Liver (tissue), 9 donors: Measurements from ENCODE around the gene EWSR1. TPM values are rescaled to one million over a fixed set of nuclear protein-coding genes. Genes with fewer than 3 reads are reported as not detected.

Source experiments
- DNase-seq: peaks from one replicate; pipeline ENCODE4 v3.0.0-alpha.2; 2017; ENCODE audit warnings: low spot score
- H3K27ac ChIP-seq, 2 donors: one replicate each; pipeline ENCODE4 v1.7.0; 2013; ENCODE audit warnings: inconsistent platforms in 2 of 2, low read length in 2 of 2, control low read depth in 1 of 2, low read depth in 1 of 2, mild to moderate bottlenecking in 1 of 2
- H3K27me3 ChIP-seq, 4 donors: one replicate each; pipeline versions ENCODE4 v1.6.1 to v1.7.0; 2013; ENCODE audit warnings: low read length in 3 of 4, inconsistent platforms in 1 of 4, mild to moderate bottlenecking in 1 of 4, moderate library complexity in 1 of 4; ENCODE audit not compliant: control insufficient read depth in 4 of 4, insufficient read depth in 4 of 4
- H3K36me3 ChIP-seq, 4 donors: one replicate each; pipeline versions ENCODE4 v1.6.1 to v1.7.0; 2013; ENCODE audit warnings: low read length in 3 of 4, mild to moderate bottlenecking in 3 of 4, low read depth in 1 of 4, moderate library complexity in 1 of 4; ENCODE audit not compliant: control insufficient read depth in 4 of 4, insufficient read depth in 3 of 4
- H3K4me1 ChIP-seq, 4 donors: one replicate each; pipeline versions ENCODE4 v1.6.1 to v1.7.0; 2013; ENCODE audit warnings: low read length in 3 of 4, mild to moderate bottlenecking in 3 of 4, moderate library complexity in 1 of 4; ENCODE audit not compliant: control insufficient read depth in 4 of 4, insufficient read depth in 4 of 4
- H3K4me3 ChIP-seq, 3 donors: one replicate each; pipeline versions ENCODE4 v1.6.1 to v1.7.0; 2013; ENCODE audit warnings: low read length in 3 of 3, control low read depth in 1 of 3, low read depth in 1 of 3, mild to moderate bottlenecking in 1 of 3
- H3K9ac ChIP-seq, 2 donors: one replicate each; pipeline ENCODE4 v1.7.0; 2013; ENCODE audit warnings: low read length in 2 of 2, mild to moderate bottlenecking in 2 of 2, moderate library complexity in 2 of 2, control low read depth in 1 of 2, low read depth in 1 of 2
- H3K9me3 ChIP-seq, 4 donors: one replicate each; pipeline versions ENCODE4 v1.6.1 to v1.7.0; 2013; ENCODE audit warnings: low read length in 3 of 4; ENCODE audit not compliant: control insufficient read depth in 4 of 4
- ATF3 ChIP-seq: IDR thresholded peaks from 2 replicates; pipeline ENCODE4 v1.6.1; 2016; ENCODE audit warnings: antibody characterized with exemption
- CTCF ChIP-seq: fragments of 150-350 bp; IDR thresholded peaks from 2 replicates; pipeline ENCODE4 v1.5.1; 2017; ENCODE audit warnings: improper control_type of control experiment, low read depth, low read length; ENCODE audit not compliant: missing input control
- EGR1 ChIP-seq, 2 donors: IDR thresholded peaks; 2 replicates each; pipeline ENCODE4 v1.6.1; 2016 to 2018; ENCODE audit warnings: antibody characterized with exemption in 2 of 2, low read depth in 2 of 2
- FOXA1 ChIP-seq: IDR thresholded peaks from 2 replicates; pipeline ENCODE4 v1.6.1; 2016; ENCODE audit warnings: antibody characterized with exemption
- FOXA2 ChIP-seq: IDR thresholded peaks from 2 replicates; pipeline ENCODE4 v1.6.1; 2016; ENCODE audit warnings: antibody characterized with exemption
- GABPA ChIP-seq, 2 donors: IDR thresholded peaks in 1 of 2; conservative IDR thresholded peaks in 1 of 2; 2 replicates each; pipeline ENCODE4 v1.6.1; 2016; ENCODE audit warnings: antibody characterized with exemption in 2 of 2, mild to moderate bottlenecking in 1 of 2, moderate library complexity in 1 of 2
- HNF4A ChIP-seq, 2 donors: conservative IDR thresholded peaks; 2 replicates each; pipeline ENCODE4 v1.6.1; 2016; ENCODE audit warnings: antibody characterized with exemption in 2 of 2, mild to moderate bottlenecking in 2 of 2
- HNF4G ChIP-seq: IDR thresholded peaks from 2 replicates; pipeline ENCODE4 v1.6.1; 2016; ENCODE audit warnings: antibody characterized with exemption
- JUND ChIP-seq, 2 donors: IDR thresholded peaks; 2 replicates each; pipeline ENCODE4 v1.6.1; 2016; ENCODE audit warnings: antibody characterized with exemption in 2 of 2
- MAX ChIP-seq: IDR thresholded peaks from 2 replicates; pipeline ENCODE4 v1.6.1; 2016; ENCODE audit warnings: antibody characterized with exemption
- NR2F2 ChIP-seq: IDR thresholded peaks from 2 replicates; pipeline ENCODE4 v1.6.1; 2016; ENCODE audit warnings: antibody characterized with exemption
- RAD21 ChIP-seq, 2 donors: IDR thresholded peaks; 2 replicates each; pipeline ENCODE4 v1.6.1; 2016; ENCODE audit warnings: antibody characterized with exemption in 2 of 2, mild to moderate bottlenecking in 2 of 2
- REST ChIP-seq: IDR thresholded peaks from 2 replicates; pipeline ENCODE4 v1.6.1; 2016; ENCODE audit warnings: antibody characterized with exemption, mild to moderate bottlenecking
- RXRA ChIP-seq, 2 donors: IDR thresholded peaks; 2 replicates each; pipeline ENCODE4 v1.6.1; 2017 to 2018; ENCODE audit warnings: antibody characterized with exemption in 2 of 2, mild to moderate bottlenecking in 1 of 2
- SP1 ChIP-seq: IDR thresholded peaks from 2 replicates; pipeline ENCODE4 v1.6.1; 2018; ENCODE audit warnings: antibody characterized with exemption, mild to moderate bottlenecking
- TAF1 ChIP-seq: conservative IDR thresholded peaks from 2 replicates; pipeline ENCODE4 v1.6.1; 2016; ENCODE audit warnings: antibody characterized with exemption, mild to moderate bottlenecking
- YY1 ChIP-seq: IDR thresholded peaks from 2 replicates; pipeline ENCODE4 v1.6.1; 2016; ENCODE audit warnings: antibody characterized with exemption, mild to moderate bottlenecking
- ZBTB33 ChIP-seq: IDR thresholded peaks from 2 replicates; pipeline ENCODE4 v1.6.1; 2016; ENCODE audit warnings: antibody characterized with exemption
- WGBS: extraction: QIAGEN DNeasy Blood & Tissue Kit; methylation state at CpG from one replicate; pipeline ENCODE4 v1.1.7; 2013; 5-methylcytosine and 5-hydroxymethylcytosine counted together
- polyA plus RNA-seq, 2 donors: library from polyadenylated mRNA; stranded (reverse) in 1 of 2; unstranded in 1 of 2; fragments of 200-250 nt in 1 of 2; fragments of >200 nt in 1 of 2; fragmentation: Nextera tagmentation in 1 of 2; extraction: Ambion mirVana in 1 of 2; gene quantifications; one replicate each; pipeline versions ENCODE4 v1.2.1 to v1.2.3, GENCODE V29; 2013 to 2015
- total RNA-seq, 2 donors: library from RNA; depleted of rRNA; stranded (reverse); fragments of >200 nt; gene quantifications; one replicate each; pipeline ENCODE4 v1.2.3, GENCODE V29; 2014
- donor health status: healthy.
- donor health status: healthy.
- donor health status: healthy.
- donor health status: healthy.
- donor health status: healthy.

EWSR1 gene
- total and polyA plus RNA-seq, 4 donors = 64.8 to 134 (median 78.3) TPM

GRCh38 chr22:29219881-29220670, 48.0 kb upstream of the EWSR1 start:
- H3K4me3 ChIP-seq = no peak overlapping the region
- no peak for TF ChIP-seq FOXA2
- TF ChIP-seq ATF3 = no peak
- TF ChIP-seq JUND (IDR thresholded peaks at IDR 0.05) = no peak
- TF ChIP-seq SP1 = no peak
- TF ChIP-seq CTCF = no peak
- no peak overlapping the region for H3K27ac ChIP-seq
- H3K9me3 ChIP-seq = no peaks in the 10 kb centered on the region
- 59% methylated on average over 14 of the region's 14 CpGs for WGBS
- H3K27me3 ChIP-seq = no peaks in the 10 kb centered on the region
- no peaks in the 10 kb centered on the region for H3K36me3 ChIP-seq
- DNase-seq = no peak
- H3K9ac ChIP-seq = no peak overlapping the region
- peaks cover 0 to 27% (median 19%) of the 10 kb centered on the region in 4 donors for H3K4me1 ChIP-seq

- Histone ChIP-seq H3K4me1 (peaks cover 0 to 12% (median 10%) of the 10 kb centered on the region in 4 donors), H3K9me3 (no peaks in the 10 kb centered on the region), H3K27me3 (no peaks in the 10 kb centered on the region), H3K9ac (no peak overlapping the region), H3K27ac (peak overlapping the region in 1 of 2 donors; percentile 48), H3K4me3 (no peak overlapping the region), H3K36me3 (no peaks in the 10 kb centered on the region)
- no peak for DNase-seq
- TF ChIP-seq RAD21 (IDR thresholded peaks at IDR 0.05) = no peak
- no peak for TF ChIP-seq GABPA (IDR thresholded peaks at IDR 0.05 in 1 of 2, conservative IDR thresholded peaks at IDR 0.05 in 1 of 2)
- no peak for TF ChIP-seq FOXA2
- TF ChIP-seq MAX = no peak
- no peak for TF ChIP-seq NR2F2
- no peak for TF ChIP-seq HNF4G
- no peak for TF ChIP-seq EGR1 (IDR thresholded peaks at IDR 0.05; ENCODE audit: low read depth in 2 of 2)
- TF ChIP-seq ATF3 = no peak
- TF ChIP-seq HNF4A (conservative IDR thresholded peaks at IDR 0.05) = no peak
- no peak for TF ChIP-seq REST
- TF ChIP-seq CTCF = no peak
- TF ChIP-seq RXRA (IDR thresholded peaks at IDR 0.05) = no peak
- no peak for TF ChIP-seq FOXA1
- TF ChIP-seq ZBTB33 = no peak
- TF ChIP-seq TAF1 = no peak
- TF ChIP-seq SP1 = no peak
- TF ChIP-seq JUND (IDR thresholded peaks at IDR 0.05) = no peak
- TF ChIP-seq YY1 = no peak
- WGBS = 89% methylated on average over 19 of the region's 19 CpGs
These were observed 43.8 kb upstream of the EWSR1 start for GRCh38 chr22:29224121-29224858.
